A673 (cell line): Measurements from ENCODE around the gene RNF225.

Experiments
- CTCF ChIP-seq: fragments of 300-800, 200-600 bp; sonication (generic); conservative IDR thresholded peaks from 2 replicates; pipeline ENCODE4 v1.5.1; 2017; ENCODE audit warnings: low read depth, mild to moderate bottlenecking, antibody characterized with exemption, low read length, moderate library complexity, mixed read lengths
- EZH2 ChIP-seq: fragments of 200-600 bp; sonication (generic); IDR thresholded peaks from 2 replicates; pipeline ENCODE4 v1.6.1; 2017; ENCODE audit warnings: borderline replicate concordance, low read depth, mild to moderate bottlenecking, mixed read lengths, antibody characterized with exemption, low read length; ENCODE audit not compliant: poor library complexity, severe bottlenecking

DNA sequence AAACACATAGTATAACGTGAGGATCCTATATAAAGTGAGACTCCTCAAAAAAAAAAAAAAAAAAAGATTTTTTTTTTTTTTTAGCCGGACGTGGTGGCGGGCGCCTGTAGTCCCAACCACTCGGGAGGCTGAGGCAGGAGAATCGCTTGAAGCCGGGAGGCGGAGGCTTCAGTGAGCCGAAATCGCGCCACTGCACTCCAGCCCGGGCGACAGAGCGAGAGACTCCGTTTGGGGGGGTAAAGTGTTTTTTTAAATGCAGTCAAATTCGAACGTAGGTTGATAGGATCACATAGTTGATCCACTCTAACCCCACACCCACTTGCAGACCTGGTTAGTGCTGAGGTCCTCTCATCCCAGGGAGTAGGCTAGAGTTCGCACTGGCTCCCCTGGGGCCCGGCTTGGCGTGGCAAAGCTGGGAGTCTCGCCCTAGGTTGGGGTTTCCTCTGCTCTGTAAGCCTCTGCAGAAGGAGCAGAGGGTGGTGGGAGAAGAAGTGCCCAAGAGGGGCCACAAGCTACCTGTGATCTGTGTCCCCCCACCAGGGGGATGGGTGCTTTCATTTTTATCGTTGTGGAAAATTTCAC is 6.5 kb downstream of the RNF225 start:
- TF ChIP-seq CTCF (no peak), EZH2 (no peak)
